A673 (cell line): ENCODE data around the gene CAMSAP1.

ENCODE experiments used
- CTCF ChIP-seq: fragments of 300-800, 200-600 bp; sonication (generic); conservative IDR thresholded peaks from 2 replicates; pipeline ENCODE4 v1.5.1; 2017; ENCODE audit warnings: low read depth, mild to moderate bottlenecking, antibody characterized with exemption, low read length, moderate library complexity, mixed read lengths
- EZH2 ChIP-seq: fragments of 200-600 bp; sonication (generic); IDR thresholded peaks from 2 replicates; pipeline ENCODE4 v1.6.1; 2017; ENCODE audit warnings: borderline replicate concordance, low read depth, mild to moderate bottlenecking, mixed read lengths, antibody characterized with exemption, low read length; ENCODE audit not compliant: poor library complexity, severe bottlenecking

- TF ChIP-seq CTCF (no peak), EZH2 (no peak)
Measured at GRCh38 chr9:135895202-135895848, 12.0 kb downstream of the CAMSAP1 start.
